Brain microvascular endothelial cell (primary cell): ENCODE results near the gene IL19.

Source experiments
- DNase-seq: peaks from one replicate; pipeline ENCODE4 v3.0.0-alpha.2; 2020
- H3K27ac ChIP-seq: fragments of 250-450 bp; sonication (Bioruptor Pico); 2 replicates; pipeline ENCODE4 v1.5.1; 2020; ENCODE audit warnings: mild to moderate bottlenecking, moderate library complexity
- H3K27me3 ChIP-seq: fragments of 250-450 bp; sonication (Bioruptor Pico); replicated peaks from 2 replicates; pipeline ENCODE4 v1.5.1; 2020; ENCODE audit warnings: mild to moderate bottlenecking
- H3K36me3 ChIP-seq: fragments of 250-450 bp; sonication (Bioruptor Pico); replicated peaks from 2 replicates; pipeline ENCODE4 v1.5.1; 2020; ENCODE audit warnings: mild to moderate bottlenecking
- H3K4me3 ChIP-seq: 2 replicates; pipeline ENCODE4 v1.5.1; 2011; ENCODE audit warnings: low read depth, mild to moderate bottlenecking, control low read depth, low read length, moderate library complexity
- CTCF ChIP-seq: IDR thresholded peaks from 2 replicates; pipeline ENCODE4 v1.5.1; 2011; ENCODE audit warnings: low read depth, mild to moderate bottlenecking, moderate library complexity, low read length, control low read depth, inconsistent platforms; ENCODE audit errors: missing control alignments
- in situ Hi-C: cut with HindIII; loops from 2 replicates; pipeline ENCODE4 v1.10.0; 2017; ENCODE audit warnings: low sequenced_read_pairs, low pct_ligation_motif_present

The IL19 gene

GRCh38 chr1:206883160-206883559, 112.6 kb downstream of the IL19 start:
- H3K27ac ChIP-seq = no peak overlapping the region
- TF ChIP-seq CTCF = no peak
- in situ Hi-C loops = no loop called here

GRCh38 chr1:206883876-206884275, 113.3 kb downstream of the IL19 start:
- DNase-seq = no peak
- in situ Hi-C loops = no loop called here
- no peak overlapping the region for H3K27ac ChIP-seq
- no peaks in the 10 kb centered on the region for H3K27me3 ChIP-seq
- TF ChIP-seq CTCF = no peak
- no peak overlapping the region for H3K4me3 ChIP-seq
- H3K36me3 ChIP-seq = no peaks in the 10 kb centered on the region

More at GRCh38 chr1:206883160-206883559, 112.6 kb downstream of the IL19 start:
- no peaks in the 10 kb centered on the region for H3K27me3 ChIP-seq
- DNase-seq = no peak
- no peak overlapping the region for H3K4me3 ChIP-seq
- no peaks in the 10 kb centered on the region for H3K36me3 ChIP-seq

GRCh38 chr1:206885341-206886060, 114.9 kb downstream of the IL19 start:
- TF ChIP-seq CTCF = no peak
- H3K27ac ChIP-seq = no peak overlapping the region
- no peaks in the 10 kb centered on the region for H3K36me3 ChIP-seq
- in situ Hi-C loops = no loop called here
- H3K27me3 ChIP-seq = no peaks in the 10 kb centered on the region
- no peak for DNase-seq
- no peak overlapping the region for H3K4me3 ChIP-seq

- no peaks in the 10 kb centered on the region for H3K27me3 ChIP-seq
- H3K4me3 ChIP-seq = no peak overlapping the region
- no peak for TF ChIP-seq CTCF
- no peak overlapping the region for H3K27ac ChIP-seq
- no peaks in the 10 kb centered on the region for H3K36me3 ChIP-seq
- no peak for DNase-seq
- in situ Hi-C loops = no loop called here
Measured at GRCh38 chr1:206886831-206887230, 116.3 kb downstream of the IL19 start.

- TF ChIP-seq CTCF = no peak
- in situ Hi-C loops = no loop called here
- DNase-seq = no peak
- H3K4me3 ChIP-seq = no peak overlapping the region
- no peak overlapping the region for H3K27ac ChIP-seq
- H3K36me3 ChIP-seq = no peaks in the 10 kb centered on the region
- no peaks in the 10 kb centered on the region for H3K27me3 ChIP-seq
Measured at GRCh38 chr1:206887701-206888100, 117.1 kb downstream of the IL19 start.
